ENCODE measurements around the gene NOC3L.

The NOC3L gene, protein sequence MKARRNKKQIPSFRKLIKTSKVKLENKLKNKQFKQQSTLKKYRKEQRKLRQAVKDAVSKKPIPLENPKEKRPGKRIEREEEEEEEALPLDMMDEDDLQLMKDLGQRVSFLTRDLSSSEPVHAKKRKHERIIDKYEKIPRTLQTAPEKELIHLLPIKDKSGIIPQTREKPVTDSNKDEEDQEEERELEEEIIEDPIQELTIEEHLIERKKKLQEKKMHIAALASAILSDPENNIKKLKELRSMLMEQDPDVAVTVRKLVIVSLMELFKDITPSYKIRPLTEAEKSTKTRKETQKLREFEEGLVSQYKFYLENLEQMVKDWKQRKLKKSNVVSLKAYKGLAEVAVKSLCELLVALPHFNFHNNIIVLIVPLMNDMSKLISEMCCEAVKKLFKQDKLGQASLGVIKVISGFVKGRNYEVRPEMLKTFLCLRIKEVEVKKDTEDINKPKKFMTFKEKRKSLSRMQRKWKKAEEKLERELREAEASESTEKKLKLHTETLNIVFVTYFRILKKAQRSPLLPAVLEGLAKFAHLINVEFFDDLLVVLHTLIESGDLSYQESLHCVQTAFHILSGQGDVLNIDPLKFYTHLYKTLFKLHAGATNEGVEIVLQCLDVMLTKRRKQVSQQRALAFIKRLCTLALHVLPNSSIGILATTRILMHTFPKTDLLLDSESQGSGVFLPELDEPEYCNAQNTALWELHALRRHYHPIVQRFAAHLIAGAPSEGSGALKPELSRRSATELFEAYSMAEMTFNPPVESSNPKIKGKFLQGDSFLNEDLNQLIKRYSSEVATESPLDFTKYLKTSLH

DNA sequence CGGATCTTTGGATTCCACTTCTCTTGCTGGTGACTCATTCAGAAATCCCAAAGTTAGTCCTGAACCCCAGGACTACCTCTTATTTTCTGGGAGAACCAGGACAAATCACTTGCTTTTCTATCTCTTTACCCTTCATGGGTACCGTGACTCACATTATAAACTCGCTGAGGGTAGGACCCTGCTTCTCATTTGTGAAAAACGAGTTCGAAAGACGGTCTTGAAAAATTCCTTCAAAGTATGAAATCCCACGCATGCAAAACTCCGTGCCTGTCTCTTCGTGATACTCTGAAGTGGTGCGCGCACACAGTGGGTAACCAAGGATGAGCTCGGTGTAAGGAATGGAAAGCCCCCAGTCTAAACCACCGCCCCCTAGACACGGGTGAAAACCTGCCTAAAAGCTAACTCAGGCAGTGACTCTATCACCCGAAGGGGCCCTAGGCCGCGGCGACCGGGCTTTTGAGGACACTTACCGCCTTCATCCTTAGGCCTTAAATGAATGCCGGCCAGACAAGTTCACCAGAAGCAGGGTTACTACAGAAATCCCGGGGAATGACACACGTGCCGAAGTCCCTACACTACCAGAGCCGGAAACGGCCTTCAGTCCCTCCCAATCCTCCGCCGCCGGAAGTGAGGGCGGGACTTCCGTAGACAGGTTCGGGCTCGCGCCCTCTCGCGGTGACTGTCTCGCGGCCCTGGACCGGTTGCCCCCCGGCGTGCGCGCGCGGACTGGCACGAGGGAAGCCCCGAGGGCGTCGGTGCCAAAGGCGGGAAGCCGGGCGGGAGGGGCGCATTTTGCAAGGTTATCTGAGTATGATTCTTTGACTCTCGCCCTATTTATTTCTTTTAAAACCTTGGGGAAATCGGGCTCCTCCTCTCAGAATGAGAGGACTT is at the start of gene NOC3L:
Gene NOC3L (minus strand): TSS at position 580 of the 891 bp plus-strand sequence. CDS start 101 bp downstream, at position 479.
- Mint-ChIP-seq H3K36me3 (ENCODE audit: low read depth) (peaks cover 23% of the 10 kb centered on the region), H3K27me3 (ENCODE audit: low read depth) (peaks cover 14% of the 10 kb centered on the region), H3K4me3 (peak within 1 kb of the TSS; percentile 95), H3K9me3 (no peaks in the 10 kb centered on the region), H3K4me1 (ENCODE audit: low read depth) (peaks cover 18% of the 10 kb centered on the region), H3K27ac (peak within 1 kb of the TSS; percentile 86)
- DNase-seq (ENCODE audit: low spot score): peak; percentile 94

DNA sequence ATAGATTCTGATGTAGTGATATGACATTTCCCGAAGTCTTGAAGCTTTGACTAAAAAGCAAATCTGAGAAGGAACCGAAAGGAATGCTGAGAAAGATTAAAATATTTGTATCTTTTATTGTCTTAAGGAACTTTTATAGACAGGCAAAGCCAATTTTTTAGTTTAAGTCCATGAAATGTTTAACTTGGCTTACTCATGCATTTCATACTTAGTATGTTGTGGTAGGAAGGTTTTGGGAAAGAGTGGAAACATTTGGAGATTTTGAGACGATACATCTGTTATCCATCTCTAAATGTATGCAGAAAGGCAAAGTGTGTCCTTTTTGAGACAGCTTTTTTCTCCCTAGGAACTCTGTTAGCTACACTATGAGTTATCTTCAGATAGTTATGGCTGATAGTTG is 49.7 kb upstream of the NOC3L start:
- Mint-ChIP-seq H3K27me3 (ENCODE audit: low read depth) (peaks cover 39% of the 10 kb centered on the region), H3K9me3 (no peaks in the 10 kb centered on the region), H3K36me3 (ENCODE audit: low read depth) (no peaks in the 10 kb centered on the region), H3K27ac (no peak overlapping the region), H3K4me3 (no peak overlapping the region), H3K4me1 (ENCODE audit: low read depth) (no peaks in the 10 kb centered on the region)
- no peak for DNase-seq (ENCODE audit: low spot score)

DNA sequence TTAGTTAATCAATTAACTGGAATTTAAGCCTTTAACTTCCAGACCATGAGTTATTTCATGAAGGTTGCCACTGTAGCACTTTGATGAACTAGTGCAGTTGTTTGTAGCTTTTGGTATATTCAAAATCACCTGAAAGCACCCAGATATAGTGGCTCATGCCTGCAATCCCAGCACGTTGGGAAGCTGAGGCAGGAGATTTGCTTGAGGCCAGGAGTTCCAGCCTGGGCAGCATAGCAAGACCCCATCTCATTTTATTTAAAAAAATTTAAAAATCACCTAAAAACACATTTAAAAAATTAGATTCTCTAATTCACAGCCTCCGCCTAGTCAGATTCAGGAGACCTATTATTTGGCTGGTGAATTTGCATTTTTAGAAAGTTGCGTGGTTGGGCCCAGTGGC is 48.6 kb upstream of the NOC3L start:
- no peak for DNase-seq (ENCODE audit: low spot score)
- Mint-ChIP-seq H3K4me1 (ENCODE audit: low read depth) (no peaks in the 10 kb centered on the region), H3K27ac (no peak overlapping the region), H3K27me3 (ENCODE audit: low read depth) (peaks cover 50% of the 10 kb centered on the region), H3K4me3 (no peak overlapping the region), H3K36me3 (ENCODE audit: low read depth) (no peaks in the 10 kb centered on the region), H3K9me3 (no peaks in the 10 kb centered on the region)

DNA sequence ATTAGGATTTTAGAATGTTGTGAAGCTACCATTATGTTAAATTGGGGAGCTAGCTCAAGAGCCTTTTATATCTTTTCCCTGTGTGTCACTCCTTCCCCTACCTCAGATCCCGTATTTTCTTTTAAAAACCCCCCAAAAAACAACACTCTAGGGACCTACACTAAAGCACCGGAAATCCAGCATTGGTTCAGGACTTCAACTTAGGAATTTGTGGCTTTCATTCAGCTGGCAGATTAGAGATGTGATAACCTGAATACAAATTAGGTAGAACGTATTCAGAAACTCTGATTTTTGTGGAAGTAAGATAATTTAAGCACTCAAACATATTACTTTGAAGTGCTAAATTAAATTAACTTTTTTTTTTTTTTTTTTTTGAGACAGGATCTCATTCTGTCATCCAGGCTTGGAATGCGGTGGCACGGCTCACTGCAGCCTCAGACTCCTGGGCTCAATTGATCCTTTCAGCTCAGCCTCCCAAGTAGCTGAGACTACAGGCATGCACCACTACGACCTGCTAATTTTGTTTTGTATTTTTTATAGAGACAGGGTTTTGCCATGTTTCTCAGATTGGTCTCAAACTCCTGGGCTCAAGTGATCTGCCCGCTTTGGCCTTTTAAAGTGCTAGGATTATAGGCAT is 46.4 kb upstream of the NOC3L start:
- H3K27me3 Mint-ChIP-seq (ENCODE audit: low read depth): peaks cover 68% of the 10 kb centered on the region
- no peak overlapping the region for H3K27ac Mint-ChIP-seq
- no peaks in the 10 kb centered on the region for H3K4me1 Mint-ChIP-seq (ENCODE audit: low read depth)
- no peaks in the 10 kb centered on the region for H3K9me3 Mint-ChIP-seq
- DNase-seq (ENCODE audit: low spot score): no peak
- no peak overlapping the region for H3K4me3 Mint-ChIP-seq
- no peaks in the 10 kb centered on the region for H3K36me3 Mint-ChIP-seq (ENCODE audit: low read depth)

DNA sequence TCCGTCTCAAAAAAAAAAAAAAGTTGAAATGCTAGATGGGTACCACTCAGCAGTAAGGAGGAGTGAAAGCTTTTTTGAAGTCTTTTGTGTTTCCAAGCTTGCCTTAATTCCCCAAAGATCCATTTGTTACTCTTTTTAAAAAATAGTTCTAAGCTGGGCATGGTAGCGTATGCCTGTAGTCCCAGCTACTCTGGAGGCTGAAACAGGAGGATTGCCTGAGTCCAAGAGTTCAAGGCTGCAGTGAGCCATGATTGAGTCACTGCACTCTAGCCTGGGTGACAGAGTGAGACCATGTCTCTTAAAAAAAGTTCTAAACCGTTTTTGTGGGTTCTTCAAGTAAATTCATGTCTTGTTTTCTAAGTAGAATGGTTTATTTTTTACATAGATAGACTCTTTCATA is 44.9 kb upstream of the NOC3L start:
- H3K27ac Mint-ChIP-seq: no peak overlapping the region
- H3K9me3 Mint-ChIP-seq: no peaks in the 10 kb centered on the region
- no peaks in the 10 kb centered on the region for H3K36me3 Mint-ChIP-seq (ENCODE audit: low read depth)
- H3K4me3 Mint-ChIP-seq: no peak overlapping the region
- no peak for DNase-seq (ENCODE audit: low spot score)
- H3K4me1 Mint-ChIP-seq (ENCODE audit: low read depth): peaks cover 2% of the 10 kb centered on the region
- peaks cover 69% of the 10 kb centered on the region for H3K27me3 Mint-ChIP-seq (ENCODE audit: low read depth)

DNA sequence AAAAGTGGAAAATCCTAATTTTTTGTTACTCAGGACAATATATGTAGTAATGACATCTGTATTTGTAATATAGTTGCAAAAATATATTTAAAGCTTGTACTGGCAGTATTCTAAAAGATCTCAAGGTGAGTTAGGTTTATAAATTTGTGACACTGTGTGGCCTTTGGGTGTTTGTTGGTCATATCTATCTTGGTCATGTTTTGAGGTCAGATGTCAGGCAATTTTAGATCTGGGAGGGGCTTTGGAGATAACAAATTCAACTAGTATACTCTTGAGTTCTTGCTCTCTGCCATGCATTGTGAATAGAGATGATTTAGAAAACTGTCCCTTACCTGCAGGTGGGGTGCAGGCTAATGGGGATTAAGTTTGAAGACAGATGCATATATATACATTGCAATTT is 42.7 kb upstream of the NOC3L start:
- Mint-ChIP-seq H3K4me3 (no peak overlapping the region), H3K36me3 (ENCODE audit: low read depth) (no peaks in the 10 kb centered on the region)

DNA sequence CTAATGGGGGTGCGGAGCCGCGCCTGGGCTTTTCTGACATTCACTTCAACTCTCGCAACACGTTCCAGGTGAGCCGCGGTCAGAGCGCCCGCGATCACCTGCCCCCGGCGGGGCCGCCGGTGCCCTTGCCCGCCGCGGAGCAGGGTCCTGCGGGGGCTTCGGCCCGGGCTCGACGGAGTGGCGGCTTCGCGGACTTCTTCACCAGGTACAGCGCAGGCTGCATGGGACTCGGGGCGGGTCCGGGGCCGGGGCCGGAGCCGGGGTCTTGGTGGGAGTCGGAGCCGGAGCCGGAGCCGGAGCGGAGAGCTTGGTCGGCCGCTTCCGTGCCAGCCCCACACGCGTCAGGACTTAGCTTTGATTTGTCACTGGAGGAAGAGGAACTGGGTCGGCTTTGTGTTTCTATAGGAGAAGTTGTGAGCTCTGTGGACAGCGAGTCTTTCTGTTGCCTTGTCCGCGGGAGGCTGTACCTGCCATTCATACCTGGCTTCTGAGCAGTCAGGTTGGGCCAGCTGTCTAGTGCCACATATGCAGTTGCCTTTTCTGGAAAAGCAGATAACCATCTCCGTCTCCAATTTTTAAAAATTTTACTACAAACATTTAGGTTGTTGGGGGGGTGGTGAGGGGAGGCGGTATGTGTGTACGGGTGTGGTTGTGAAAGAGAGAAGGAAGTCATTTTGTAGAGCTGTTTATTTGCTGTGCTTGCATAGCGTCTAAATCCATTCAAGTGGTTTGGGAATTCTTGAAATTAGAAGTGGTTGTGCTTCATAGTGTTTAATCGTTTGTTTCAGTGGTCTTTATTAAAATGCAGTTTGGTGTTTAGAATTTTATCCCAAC is 40.9 kb upstream of the NOC3L start:
- Mint-ChIP-seq H3K4me3 (peak overlapping the region; percentile 72), H3K9me3 (no peaks in the 10 kb centered on the region), H3K27ac (no peak overlapping the region), H3K4me1 (ENCODE audit: low read depth) (peaks cover 4% of the 10 kb centered on the region), H3K36me3 (ENCODE audit: low read depth) (no peaks in the 10 kb centered on the region), H3K27me3 (ENCODE audit: low read depth) (peaks cover 72% of the 10 kb centered on the region)
- DNase-seq (ENCODE audit: low spot score): no peak

More for the DNA sequence above, 42.7 kb upstream of the NOC3L start:
- peaks cover 70% of the 10 kb centered on the region for H3K27me3 Mint-ChIP-seq (ENCODE audit: low read depth)
- no peak overlapping the region for H3K27ac Mint-ChIP-seq
- H3K4me1 Mint-ChIP-seq (ENCODE audit: low read depth): peaks cover 4% of the 10 kb centered on the region
- no peak for DNase-seq (ENCODE audit: low spot score)
- H3K9me3 Mint-ChIP-seq: no peaks in the 10 kb centered on the region

DNA sequence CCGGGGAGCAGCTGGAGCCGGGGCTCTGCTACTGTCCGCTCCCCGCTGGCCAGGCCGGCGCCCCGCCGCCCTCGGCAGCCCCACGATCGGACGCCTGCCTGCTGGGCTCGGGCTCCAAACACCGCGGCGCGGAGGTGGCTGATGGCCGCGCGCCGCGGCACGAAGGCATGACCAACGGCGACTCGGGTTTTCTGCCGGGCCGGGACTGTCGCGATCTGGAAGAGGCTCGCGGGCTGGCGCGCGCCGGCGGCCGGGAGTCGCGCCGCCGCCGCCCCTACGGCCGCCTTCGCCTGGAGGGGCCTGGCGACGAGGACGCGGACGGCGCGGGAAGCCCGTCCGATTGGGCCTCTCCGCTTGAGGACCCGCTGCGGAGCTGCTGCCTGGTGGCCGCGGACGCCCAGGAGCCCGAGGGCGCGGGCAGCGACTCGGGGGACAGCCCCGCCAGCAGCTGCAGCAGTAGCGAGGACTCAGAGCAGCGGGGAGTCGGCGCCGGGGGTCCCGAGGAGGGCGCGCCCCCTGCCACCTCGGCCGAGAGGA is 40.2 kb upstream of the NOC3L start:
- peak; percentile 6 for DNase-seq (ENCODE audit: low spot score)
- peaks cover 4% of the 10 kb centered on the region for H3K4me1 Mint-ChIP-seq (ENCODE audit: low read depth)
- H3K27ac Mint-ChIP-seq: no peak overlapping the region
- no peaks in the 10 kb centered on the region for H3K9me3 Mint-ChIP-seq
- H3K4me3 Mint-ChIP-seq: no peak overlapping the region
- H3K36me3 Mint-ChIP-seq (ENCODE audit: low read depth): no peaks in the 10 kb centered on the region
- H3K27me3 Mint-ChIP-seq (ENCODE audit: low read depth): peaks cover 72% of the 10 kb centered on the region

DNA sequence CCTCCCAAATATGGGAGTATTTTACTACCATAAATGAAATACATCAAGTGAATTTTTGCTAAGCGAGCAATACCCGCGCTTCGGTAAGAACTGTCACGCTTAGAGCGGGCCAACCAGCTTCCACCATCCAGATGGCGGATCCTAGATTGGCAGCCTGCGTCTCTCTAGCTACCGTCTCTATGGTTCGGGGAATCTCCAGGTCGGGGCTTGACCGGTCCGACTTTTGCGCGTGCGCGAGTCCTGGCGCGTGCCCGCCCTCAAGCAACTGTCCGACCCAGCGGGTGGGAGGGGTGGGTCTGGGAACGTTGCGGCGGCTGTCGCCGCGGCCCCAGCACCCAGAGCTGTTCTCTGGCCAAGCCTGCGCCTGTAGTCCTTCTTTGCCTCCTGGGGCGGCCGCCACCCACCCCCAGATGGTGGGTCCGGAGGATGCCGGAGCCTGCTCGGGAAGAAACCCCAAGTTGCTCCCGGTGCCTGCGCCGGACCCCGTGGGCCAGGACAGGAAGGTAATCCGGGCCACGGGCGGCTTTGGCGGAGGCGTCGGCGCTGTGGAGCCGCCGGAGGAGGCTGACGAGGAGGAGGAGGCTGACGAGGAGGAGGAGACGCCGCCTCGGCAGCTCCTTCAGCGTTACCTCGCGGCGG is 39.6 kb upstream of the NOC3L start, which contains the start of gene TBC1D12:
Gene TBC1D12 (plus strand): TSS at position 338 of the 639 bp plus-strand sequence. CDS start 73 bp downstream, at position 411.
- no peaks in the 10 kb centered on the region for H3K36me3 Mint-ChIP-seq (ENCODE audit: low read depth)
- peaks cover 4% of the 10 kb centered on the region for H3K4me1 Mint-ChIP-seq (ENCODE audit: low read depth)
- peak within 1 kb of the TSS; percentile 74 for H3K4me3 Mint-ChIP-seq
- H3K27me3 Mint-ChIP-seq (ENCODE audit: low read depth): peaks cover 67% of the 10 kb centered on the region
- H3K27ac Mint-ChIP-seq: no peak within 1 kb of the TSS
- DNase-seq (ENCODE audit: low spot score): peak; percentile 43
- H3K9me3 Mint-ChIP-seq: no peaks in the 10 kb centered on the region

DNA sequence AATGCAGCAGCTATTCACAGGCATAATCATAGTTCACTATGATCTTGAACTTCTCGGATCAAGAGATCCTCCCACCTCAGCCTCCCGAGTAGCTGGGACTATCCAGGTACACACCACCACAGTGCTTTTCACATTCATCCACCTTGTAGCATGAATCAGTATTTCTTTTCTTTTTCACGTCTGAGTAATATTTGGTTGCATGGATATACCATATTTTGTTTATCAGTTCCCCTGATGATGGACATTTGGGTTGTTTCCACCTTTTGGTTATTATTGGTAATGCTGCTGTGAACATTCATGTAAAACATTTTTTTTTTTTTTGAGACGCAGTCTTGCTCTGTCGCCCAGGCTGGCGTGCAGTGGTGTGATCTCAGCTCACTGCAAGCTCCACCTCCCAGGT is 36.0 kb upstream of the NOC3L start:
- peaks cover 34% of the 10 kb centered on the region for H3K27me3 Mint-ChIP-seq (ENCODE audit: low read depth)
- H3K4me1 Mint-ChIP-seq (ENCODE audit: low read depth): peaks cover 3% of the 10 kb centered on the region
- no peaks in the 10 kb centered on the region for H3K36me3 Mint-ChIP-seq (ENCODE audit: low read depth)

DNA sequence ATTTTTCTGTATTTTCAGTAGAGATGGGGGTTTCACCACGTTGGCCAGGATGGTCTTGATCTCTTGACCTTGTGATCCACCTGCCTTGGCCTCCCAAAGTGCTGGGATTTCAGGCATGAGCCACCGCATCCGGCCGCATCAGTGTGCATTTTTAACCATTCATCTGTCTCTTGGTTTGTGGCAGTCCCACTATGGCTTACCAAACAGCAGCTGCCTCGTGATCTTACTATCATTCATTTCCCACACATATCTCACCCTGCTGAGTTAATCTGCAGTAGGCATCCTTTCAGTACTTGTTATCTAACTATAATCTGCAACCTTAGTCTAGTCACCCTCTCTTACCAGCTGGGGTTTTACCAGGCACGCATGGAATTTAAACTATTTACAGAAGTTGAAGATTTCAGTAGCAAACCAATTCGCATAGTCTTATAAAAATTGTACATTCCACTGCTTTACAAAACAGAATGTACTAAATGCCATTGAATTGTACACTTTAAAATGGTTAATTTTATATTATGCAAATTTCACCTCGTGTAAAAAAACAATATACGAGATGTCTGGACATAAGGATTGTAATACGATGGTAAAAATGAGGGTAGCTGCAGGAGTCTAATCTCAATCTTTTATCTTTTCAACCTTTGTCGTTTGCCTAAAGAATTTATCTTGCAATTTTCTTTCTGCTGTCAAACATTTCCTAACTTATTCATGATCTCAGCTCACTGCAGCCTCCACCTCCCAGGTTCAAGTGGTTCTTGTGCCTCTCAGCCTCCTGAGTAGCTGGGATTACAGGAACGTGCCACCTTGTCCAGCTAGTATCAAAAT is 35.0 kb upstream of the NOC3L start:
- no peak overlapping the region for H3K4me3 Mint-ChIP-seq
- no peaks in the 10 kb centered on the region for H3K36me3 Mint-ChIP-seq (ENCODE audit: low read depth)
- peaks cover 30% of the 10 kb centered on the region for H3K27me3 Mint-ChIP-seq (ENCODE audit: low read depth)
- H3K4me1 Mint-ChIP-seq (ENCODE audit: low read depth): peaks cover 3% of the 10 kb centered on the region
- H3K9me3 Mint-ChIP-seq: no peaks in the 10 kb centered on the region
- no peak for DNase-seq (ENCODE audit: low spot score)
- H3K27ac Mint-ChIP-seq: no peak overlapping the region

More for the DNA sequence above, 36.0 kb upstream of the NOC3L start:
- DNase-seq (ENCODE audit: low spot score): no peak
- Mint-ChIP-seq H3K27ac (no peak overlapping the region), H3K9me3 (no peaks in the 10 kb centered on the region), H3K4me3 (no peak overlapping the region)
